KMS-11 (cell line): ENCODE results near the gene RNF213.
"Not testable (repeated sequence)": the region's sequence is repeated elsewhere in the genome, so short reads cannot be mapped to it uniquely, and the experiment has no call there.

Source experiments
- H2AFZ ChIP-seq: fragments of 200-600 bp; sonication (generic); 2 replicates; pipeline ENCODE4 v1.6.1; 2016; ENCODE audit warnings: antibody characterized with exemption, mixed run types, low read depth
- H3K27ac ChIP-seq: fragments of 200-600 bp; sonication (generic); 2 replicates; pipeline ENCODE4 v1.6.1; 2016; ENCODE audit warnings: mild to moderate bottlenecking, mixed run types
- H3K27me3 ChIP-seq: fragments of 200-600 bp; sonication (generic); 2 replicates; pipeline ENCODE4 v1.6.1; 2017; ENCODE audit warnings: mild to moderate bottlenecking, low read depth, mixed run types, moderate library complexity; ENCODE audit not compliant: insufficient read depth
- H3K36me3 ChIP-seq: fragments of 200-600 bp; sonication (generic); 2 replicates; pipeline ENCODE4 v1.6.1; 2017; ENCODE audit warnings: mild to moderate bottlenecking, mixed run types; ENCODE audit not compliant: insufficient read depth
- H3K4me1 ChIP-seq: fragments of 200-600 bp; sonication (generic); 2 replicates; pipeline ENCODE4 v1.6.1; 2016; ENCODE audit warnings: mild to moderate bottlenecking, low read depth, mixed run types; ENCODE audit not compliant: poor library complexity, severe bottlenecking
- H3K4me2 ChIP-seq: fragments of 200-600 bp; sonication (generic); 2 replicates; pipeline ENCODE4 v1.7.0; 2016; ENCODE audit warnings: mild to moderate bottlenecking, mixed run types
- H3K4me3 ChIP-seq: fragments of 200-600 bp; sonication (generic); IDR thresholded peaks from 2 replicates; pipeline ENCODE4 v1.6.1; 2017; ENCODE audit warnings: low read depth, low read length, mixed read lengths; ENCODE audit not compliant: insufficient read depth
- H3K79me2 ChIP-seq: fragments of 200-600 bp; sonication (generic); 2 replicates; pipeline ENCODE4 v1.6.1; 2016; ENCODE audit warnings: low read depth, mixed run types; ENCODE audit not compliant: insufficient read depth
- H3K9ac ChIP-seq: fragments of 200-600 bp; sonication (generic); 2 replicates; pipeline ENCODE4 v1.6.1; 2016; ENCODE audit warnings: mild to moderate bottlenecking, mixed run types
- H4K20me1 ChIP-seq: fragments of 200-600 bp; sonication (generic); 2 replicates; pipeline ENCODE4 v1.6.1; 2016; ENCODE audit warnings: mild to moderate bottlenecking, mixed run types; ENCODE audit not compliant: insufficient read depth
- TF ChIP-seq, protein P1 (sequence below): fragments of 200-600 bp; sonication (generic); conservative IDR thresholded peaks from 2 replicates; pipeline ENCODE4 v1.6.1; 2017; ENCODE audit warnings: low read depth, mild to moderate bottlenecking, antibody characterized with exemption, low read length, moderate library complexity, mixed read lengths

The RNF213 gene

DNA sequence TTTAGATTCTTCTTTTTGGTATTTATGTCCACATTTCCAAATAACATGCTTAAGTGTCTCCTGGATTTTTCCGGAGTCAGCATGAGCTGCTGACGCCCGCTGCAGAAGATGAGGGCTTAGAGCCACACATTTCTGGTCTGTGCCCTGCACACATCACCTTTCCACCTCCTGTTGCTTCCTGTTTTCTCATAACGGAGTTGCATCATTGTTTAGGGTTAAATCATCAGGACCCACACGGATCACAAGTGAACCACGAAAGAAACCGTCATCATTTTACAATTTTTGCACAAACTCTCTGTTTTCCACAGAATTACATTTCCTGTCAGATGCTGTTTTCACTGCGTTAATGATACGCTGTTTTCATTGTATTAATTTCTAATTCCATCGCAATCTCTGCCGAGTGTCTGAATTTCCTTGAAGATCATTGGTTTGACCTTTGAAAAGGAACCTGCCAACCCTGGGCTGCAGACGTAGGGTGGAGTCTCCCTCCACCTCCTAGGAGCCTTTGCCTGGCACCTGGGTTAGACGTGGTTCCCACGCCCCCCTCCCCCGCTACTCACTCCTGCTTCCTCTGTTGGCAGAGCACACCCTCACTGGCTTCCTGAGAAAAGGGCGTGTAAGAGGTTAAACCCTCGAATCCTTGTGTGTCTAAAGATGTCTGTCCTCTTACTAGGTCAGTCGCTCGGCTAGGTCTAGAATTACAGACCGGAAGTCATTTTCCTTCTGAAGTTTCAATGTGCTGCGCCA lies 68.2 kb downstream of the RNF213 start:
- TF ChIP-seq, protein P1, sequence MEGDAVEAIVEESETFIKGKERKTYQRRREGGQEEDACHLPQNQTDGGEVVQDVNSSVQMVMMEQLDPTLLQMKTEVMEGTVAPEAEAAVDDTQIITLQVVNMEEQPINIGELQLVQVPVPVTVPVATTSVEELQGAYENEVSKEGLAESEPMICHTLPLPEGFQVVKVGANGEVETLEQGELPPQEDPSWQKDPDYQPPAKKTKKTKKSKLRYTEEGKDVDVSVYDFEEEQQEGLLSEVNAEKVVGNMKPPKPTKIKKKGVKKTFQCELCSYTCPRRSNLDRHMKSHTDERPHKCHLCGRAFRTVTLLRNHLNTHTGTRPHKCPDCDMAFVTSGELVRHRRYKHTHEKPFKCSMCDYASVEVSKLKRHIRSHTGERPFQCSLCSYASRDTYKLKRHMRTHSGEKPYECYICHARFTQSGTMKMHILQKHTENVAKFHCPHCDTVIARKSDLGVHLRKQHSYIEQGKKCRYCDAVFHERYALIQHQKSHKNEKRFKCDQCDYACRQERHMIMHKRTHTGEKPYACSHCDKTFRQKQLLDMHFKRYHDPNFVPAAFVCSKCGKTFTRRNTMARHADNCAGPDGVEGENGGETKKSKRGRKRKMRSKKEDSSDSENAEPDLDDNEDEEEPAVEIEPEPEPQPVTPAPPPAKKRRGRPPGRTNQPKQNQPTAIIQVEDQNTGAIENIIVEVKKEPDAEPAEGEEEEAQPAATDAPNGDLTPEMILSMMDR: no peak
- no peaks in the 10 kb centered on the region for H3K4me1 ChIP-seq
- no peak overlapping the region for H3K4me2 ChIP-seq
- H3K4me3 ChIP-seq: no peak overlapping the region
- no peaks in the 10 kb centered on the region for H3K27me3 ChIP-seq
- H3K9ac ChIP-seq: no peak overlapping the region
- H4K20me1 ChIP-seq: no peaks in the 10 kb centered on the region
- H3K36me3 ChIP-seq: 0 out of 2 replicates have a peak, but pooled peaks cover 3% of the 10 kb centered on the region
- no peaks in the 10 kb centered on the region for H3K79me2 ChIP-seq
- no peak overlapping the region for H3K27ac ChIP-seq
- H2AFZ ChIP-seq: no peak overlapping the region

GRCh38 chr17:80329421-80329820 lies 68.8 kb downstream of the RNF213 start:
- not testable (repeated sequence) for H3K4me2 ChIP-seq, H4K20me1 ChIP-seq, H3K27me3 ChIP-seq, H3K36me3 ChIP-seq, H3K4me3 ChIP-seq, H3K79me2 ChIP-seq, H3K27ac ChIP-seq, H3K9ac ChIP-seq, H2AFZ ChIP-seq, H3K4me1 ChIP-seq

DNA sequence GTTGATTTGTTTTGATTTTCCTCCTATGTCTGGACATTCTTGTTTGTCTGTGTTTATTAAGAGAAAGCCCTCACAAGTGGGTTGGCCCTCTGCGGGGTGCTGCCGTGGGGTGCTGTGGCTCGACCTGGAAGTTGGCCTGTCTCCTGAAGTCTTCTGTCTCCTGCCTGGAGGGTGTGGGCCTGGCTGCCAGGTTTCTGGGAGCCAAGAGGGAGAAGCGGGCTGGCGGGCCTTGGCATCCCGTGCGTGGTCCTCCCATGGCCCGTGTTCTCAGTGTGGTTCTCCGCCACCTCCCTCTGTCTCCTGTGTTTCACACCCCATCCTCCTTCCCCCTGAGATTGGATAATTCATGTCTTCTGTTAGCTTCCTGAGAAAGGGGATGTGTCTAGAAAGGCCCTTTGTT lies 69.6 kb downstream of the RNF213 start:
- H3K27me3 ChIP-seq: no peaks in the 10 kb centered on the region
- 0 out of 2 replicates have a peak, but pooled peaks cover 3% of the 10 kb centered on the region for H3K36me3 ChIP-seq
- TF ChIP-seq, protein P1: no peak
- no peaks in the 10 kb centered on the region for H3K79me2 ChIP-seq
- no peak overlapping the region for H2AFZ ChIP-seq
- no peak overlapping the region for H3K4me3 ChIP-seq
- H3K4me2 ChIP-seq: no peak overlapping the region
- H3K4me1 ChIP-seq: no peaks in the 10 kb centered on the region
- H4K20me1 ChIP-seq: no peaks in the 10 kb centered on the region
- H3K9ac ChIP-seq: no peak overlapping the region
- no peak overlapping the region for H3K27ac ChIP-seq

DNA sequence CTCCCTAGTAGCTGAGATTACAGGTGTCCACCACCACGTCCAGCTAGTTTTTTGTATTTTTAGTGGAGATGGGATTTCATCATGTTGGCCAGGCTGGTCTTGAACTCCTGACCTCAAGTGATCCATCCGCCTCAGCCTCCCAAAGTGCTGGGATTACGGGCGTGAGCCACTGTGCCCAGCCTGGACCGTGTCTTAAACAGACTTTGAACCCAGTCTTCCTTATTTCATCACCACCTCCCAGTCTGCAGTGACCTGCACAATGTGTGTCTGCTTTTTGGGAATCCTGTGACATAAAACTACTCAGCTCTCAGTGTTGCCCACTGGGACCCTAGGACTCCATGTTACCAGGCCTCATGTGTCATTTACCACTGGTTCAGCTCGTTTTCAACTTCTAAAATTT lies 70.3 kb downstream of the RNF213 start:
- H3K36me3 ChIP-seq, H3K4me3 ChIP-seq, H3K9ac ChIP-seq, H2AFZ ChIP-seq, H3K27me3 ChIP-seq, H4K20me1 ChIP-seq, H3K4me2 ChIP-seq, H3K27ac ChIP-seq, H3K4me1 ChIP-seq, H3K79me2 ChIP-seq: not testable (repeated sequence)

GRCh38 chr17:80331820-80332219 lies 71.2 kb downstream of the RNF213 start:
- Histone ChIP-seq H3K27ac (no peak overlapping the region), H2AFZ (no peak overlapping the region), H3K36me3 (0 out of 2 replicates have a peak, but pooled peaks cover 3% of the 10 kb centered on the region), H3K4me2 (no peak overlapping the region), H3K9ac (no peak overlapping the region), H3K4me3 (no peak overlapping the region), H3K27me3 (no peaks in the 10 kb centered on the region), H3K4me1 (no peaks in the 10 kb centered on the region), H3K79me2 (no peaks in the 10 kb centered on the region), H4K20me1 (no peaks in the 10 kb centered on the region)
- TF ChIP-seq, protein P1: no peak
